GM18520 (cell line): ENCODE measurements around the gene CCDC186.
A peak's percentile ranks its signal among the peaks of the same experiment; 100 is the strongest.

ENCODE experiments used
- ATAC-seq: cut with Tn5 transposase; IDR thresholded peaks from one replicate; pipeline ENCODE4 v1.9.1; 2021; ENCODE audit not compliant: unreplicated experiment

Gene CCDC186

GRCh38 chr10:114173921-114174694 is at the start of gene CCDC186:
Gene CCDC186 (minus strand): TSS chr10:114174203. CDS start chr10:114163268, 10,935 bp downstream.
- ATAC-seq, result peak; percentile 97

- ATAC-seq, result no peak
Observed at GRCh38 chr10:114223066-114223465, 49.1 kb upstream of the CCDC186 start.

- no peak for ATAC-seq
Observed at GRCh38 chr10:114221235-114221634, 47.2 kb upstream of the CCDC186 start.

GRCh38 chr10:114220281-114220680 is 46.3 kb upstream of the CCDC186 start:
- ATAC-seq, result no peak

GRCh38 chr10:114215033-114215432 is 41.0 kb upstream of the CCDC186 start:
- no peak for ATAC-seq

- no peak for ATAC-seq
Observed at GRCh38 chr10:114212153-114212552, 38.1 kb upstream of the CCDC186 start.

- no peak for ATAC-seq
Observed at GRCh38 chr10:114208351-114208750, 34.3 kb upstream of the CCDC186 start.

GRCh38 chr10:114207349-114207748 is 33.3 kb upstream of the CCDC186 start:
- ATAC-seq, result no peak

GRCh38 chr10:114206902-114207301 is 32.9 kb upstream of the CCDC186 start:
- no peak for ATAC-seq

GRCh38 chr10:114202812-114203211 is 28.8 kb upstream of the CCDC186 start:
- ATAC-seq, result no peak

- no peak for ATAC-seq
Observed at GRCh38 chr10:114199239-114199638, 25.2 kb upstream of the CCDC186 start.

- peak; percentile 95 for ATAC-seq
Observed at GRCh38 chr10:114195079-114195478, 21.1 kb upstream of the CCDC186 start.

GRCh38 chr10:114189700-114190099 is 15.7 kb upstream of the CCDC186 start:
- no peak for ATAC-seq

GRCh38 chr10:114188900-114189299 is 14.9 kb upstream of the CCDC186 start:
- no peak for ATAC-seq

GRCh38 chr10:114188001-114188400 is 14.0 kb upstream of the CCDC186 start:
- ATAC-seq, result no peak

- no peak for ATAC-seq
Observed at GRCh38 chr10:114184276-114184675, 10.3 kb upstream of the CCDC186 start.

- no peak for ATAC-seq
Observed at GRCh38 chr10:114183563-114183962, 9.6 kb upstream of the CCDC186 start.

GRCh38 chr10:114181971-114182370 is 8.0 kb upstream of the CCDC186 start:
- no peak for ATAC-seq

GRCh38 chr10:114180937-114181336 is 6.9 kb upstream of the CCDC186 start:
- no peak for ATAC-seq

GRCh38 chr10:114179747-114180146 is 5.7 kb upstream of the CCDC186 start:
- ATAC-seq, result no peak

- no peak for ATAC-seq
Observed at GRCh38 chr10:114179148-114179547, 5.1 kb upstream of the CCDC186 start, which contains the start of gene TDRD1. Gene TDRD1 (plus strand): TSS chr10:114179353. CDS start chr10:114187832, 8,479 bp downstream.

GRCh38 chr10:114176511-114176910 is 2.5 kb upstream of the CCDC186 start:
- no peak for ATAC-seq

- no peak for ATAC-seq
Observed at GRCh38 chr10:114175667-114176066, 1.7 kb upstream of the CCDC186 start.
